ENCODE results near the gene ZNF3.

Gene ZNF3

DNA sequence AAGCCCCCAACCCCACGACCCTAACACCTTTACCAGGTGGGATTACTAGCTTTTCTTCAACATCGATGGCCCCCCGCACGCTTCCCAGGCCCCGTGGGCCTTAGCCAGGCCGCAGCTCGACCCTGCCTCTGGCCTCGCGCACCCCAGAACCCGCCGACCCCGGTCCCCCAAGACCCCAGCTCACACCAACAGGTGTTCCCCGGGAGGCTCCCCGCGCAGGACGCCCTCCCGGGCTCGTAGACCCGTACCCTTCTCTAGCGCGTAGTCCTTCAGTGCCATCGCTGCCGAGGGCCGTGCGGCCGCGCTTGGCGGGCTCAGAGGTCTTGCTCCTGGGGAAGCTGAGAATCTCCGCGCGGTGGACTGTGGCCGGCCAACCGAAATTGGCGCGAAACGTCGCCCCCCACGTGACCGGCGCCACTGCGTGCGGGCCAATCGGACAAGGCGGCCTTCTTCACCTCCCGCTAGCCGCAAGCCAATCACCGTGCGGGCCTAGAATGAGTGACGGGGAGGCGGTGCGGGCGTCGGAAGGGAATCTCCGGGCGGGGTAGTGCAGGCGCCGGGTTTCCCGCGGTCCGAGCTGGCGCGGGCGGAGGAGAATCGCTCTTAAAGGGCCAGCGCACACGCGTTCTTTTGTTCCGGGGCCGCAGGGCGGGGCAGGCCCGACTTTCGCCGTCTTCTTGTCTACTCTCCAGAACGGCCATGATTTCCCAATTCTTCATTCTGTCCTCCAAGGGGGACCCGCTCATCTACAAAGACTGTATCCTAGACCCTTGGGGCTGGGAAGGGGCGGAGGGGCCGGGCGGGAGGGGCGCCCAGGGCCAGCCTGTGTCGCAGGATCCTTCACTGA is 19.7 kb upstream of the ZNF3 start, which contains the start of the genes AP4M1 and MCM7 (continued):
- TF ChIP-seq PRDM2 (tag by site-specific recombination; IDR thresholded peaks at IDR 0.05; ENCODE audit: borderline replicate concordance) (0 out of 2 replicates have a peak, but pooled peaks have one; percentile 12), ZNF157 (tag by site-specific recombination; IDR thresholded peaks at IDR 0.05) (peak; percentile 40; the same call in 1 of the 2 replicates), ZNF2 (tag by site-specific recombination; IDR thresholded peaks at IDR 0.05) (peak; percentile 14; the same call in 1 of the 2 replicates), ZNF639 (tag by site-specific recombination; IDR thresholded peaks at IDR 0.05) (0 out of 2 replicates have a peak, but pooled peaks have one; percentile 46), PRDM6 (tag by site-specific recombination; IDR thresholded peaks at IDR 0.05) (no peak), BCL11A (tag by site-specific recombination; IDR thresholded peaks at IDR 0.05; ENCODE audit: low read depth) (peak; percentile 88; the same call in 1 of the 2 replicates), ZNF837 (tag by site-specific recombination; IDR thresholded peaks at IDR 0.05) (0 out of 2 replicates have a peak, but pooled peaks have one; percentile 32), ZNF174 (tag by site-specific recombination; IDR thresholded peaks at IDR 0.05) (no peak), KLF1 (tag by site-specific recombination; IDR thresholded peaks at IDR 0.05) (peak; percentile 7; the same call in 1 of the 2 replicates), CTCF (tag by site-specific recombination; IDR thresholded peaks at IDR 0.05) (0 out of 2 replicates have a peak, but pooled peaks have one; percentile 5), KLF8 (tag by site-specific recombination; IDR thresholded peaks at IDR 0.05) (peak; percentile 83), KLF7 (tag by site-specific recombination; IDR thresholded peaks at IDR 0.05; ENCODE audit: borderline replicate concordance) (peak; percentile 23; the same call in 1 of the 2 replicates), HIC1 (tag by site-specific recombination; IDR thresholded peaks at IDR 0.05) (peak; percentile 62; the same call in 1 of the 2 replicates), SETDB1 (IDR thresholded peaks at IDR 0.05; ENCODE audit: insufficient read length, low read length) (no peak), ZNF513 (tag by site-specific recombination; IDR thresholded peaks at IDR 0.05) (no peak; the same call in 1 of the 2 replicates), SP2 (tag by site-specific recombination; IDR thresholded peaks at IDR 0.05) (peak; percentile 98), ZNF132 (tag by site-specific recombination; IDR thresholded peaks at IDR 0.05; ENCODE audit: borderline replicate concordance) (no peak), KLF17 (tag by site-specific recombination; IDR thresholded peaks at IDR 0.05) (0 out of 2 replicates have a peak, but pooled peaks have one; percentile 57), ZNF549 (tag by site-specific recombination; IDR thresholded peaks at IDR 0.05) (no peak)

Data from HEK293 (cell line).